Cardiac fibroblast (primary cell): ENCODE data around the gene ZNF639.

Experiments
- DNase-seq, 2 donors: peaks; one replicate each; pipeline versions ENCODE4 v3.0.0 to v3.0.0-alpha.2; 2010; ENCODE audit warnings: low read depth in 2 of 2
- H3K4me3 ChIP-seq, 2 donors: replicated peaks in 1 of 2; 1 replicate in 1 of 2; 2 replicates in 1 of 2; pipeline ENCODE4 v1.5.1; 2011; ENCODE audit warnings: low read depth in 2 of 2, low read length in 2 of 2, mild to moderate bottlenecking in 2 of 2, moderate library complexity in 1 of 2
- CTCF ChIP-seq: IDR thresholded peaks from one replicate; pipeline ENCODE4 v1.5.1; 2011; ENCODE audit warnings: low read depth, mild to moderate bottlenecking, low read length, inconsistent platforms

The ZNF639 gene

GRCh38 chr3:179309225-179310078 lies 13.4 kb upstream of the ZNF639 start:
- no peak for TF ChIP-seq CTCF
- DNase-seq, result no peak
- H3K4me3 ChIP-seq, result no peak overlapping the region

GRCh38 chr3:179318876-179319275 lies 4.0 kb upstream of the ZNF639 start:
- DNase-seq, result no peak
- TF ChIP-seq CTCF, result no peak
- no peak overlapping the region for H3K4me3 ChIP-seq

- DNase-seq, result peak; percentile 64 to 78
- peak; percentile 53 for TF ChIP-seq CTCF
- H3K4me3 ChIP-seq, result peak overlapping the region; percentile 86 to 96
Measured at GRCh38 chr3:179321668-179322285, 1.1 kb upstream of the ZNF639 start.

GRCh38 chr3:179323197-179324110 lies 623 bp downstream of the ZNF639 start:
- DNase-seq, result peak; percentile 83 to 87
- H3K4me3 ChIP-seq, result peak overlapping the region; percentile 86 to 96
- peak; percentile 7 for TF ChIP-seq CTCF

- no peak for TF ChIP-seq CTCF
- H3K4me3 ChIP-seq, result peak overlapping the region; percentile 86 to 96
- DNase-seq, result peak; percentile 32 to 66
Measured at GRCh38 chr3:179324270-179324754, 1.5 kb downstream of the ZNF639 start.

GRCh38 chr3:179330438-179330837 lies 7.6 kb downstream of the ZNF639 start:
- TF ChIP-seq CTCF, result no peak
- H3K4me3 ChIP-seq, result no peak overlapping the region
- peak in 1 of 2 donors; percentile 29 for DNase-seq
